ENCODE measurements around the gene ZIC5. TPM values are rescaled to one million over a fixed set of nuclear protein-coding genes. Genes with fewer than 3 reads are reported as not detected.

The ZIC5 gene
- total RNA-seq, 8 experiments from 2014 or later: 0.18 to 1.9 (median 0.33) TPM; not detected in 1

- no peak overlapping the region for H3K4me3 ChIP-seq
- H3K27ac ChIP-seq: no peak overlapping the region
- in situ Hi-C loops (cut with MboI; ENCODE audit: low pct_unique_long_range_greater_than_20kb in 2 of 9, low sequenced_read_pairs in 9 of 9, unreplicated experiment in 9 of 9): loop anchor here in 1 of 9 experiments (25.0 kb wide), 1 partner anchor 330 kb away; no protein-coding TSS in a partner anchor
- 13 to 88% (median 41%) methylated on average over 1 to 19 of the region's 36 CpGs for WGBS, 10 experiments
- peaks cover 0 to 3% of the 10 kb centered on the region in 2 donors for H3K4me1 ChIP-seq (replicated peaks in 1 of 2)
- ATAC-seq (replicated peaks in 6 of 8): no peak
Observed at GRCh38 chr13:99991828-99992775, 20.5 kb upstream of the ZIC5 start.

- WGBS, 10 experiments: 28 to 100% (median 44%) methylated on average over 1 to 8 of the region's 35 CpGs; no CpG with 5 or more reads in 5 of the 10 experiments
- ATAC-seq (replicated peaks in 6 of 8): no peak
- no peak overlapping the region for H3K4me3 ChIP-seq
- H3K4me1 ChIP-seq (replicated peaks in 1 of 2): peaks cover 0 to 4% of the 10 kb centered on the region in 2 donors
- in situ Hi-C loops (cut with MboI; ENCODE audit: low pct_unique_long_range_greater_than_20kb in 2 of 9, low sequenced_read_pairs in 9 of 9, unreplicated experiment in 9 of 9): loop anchor here in 1 of 9 experiments (25.0 kb wide), 1 partner anchor 329 kb away; no protein-coding TSS in a partner anchor
- H3K27ac ChIP-seq: no peak overlapping the region
Observed at GRCh38 chr13:99991013-99991827, 19.7 kb upstream of the ZIC5 start.

DNA sequence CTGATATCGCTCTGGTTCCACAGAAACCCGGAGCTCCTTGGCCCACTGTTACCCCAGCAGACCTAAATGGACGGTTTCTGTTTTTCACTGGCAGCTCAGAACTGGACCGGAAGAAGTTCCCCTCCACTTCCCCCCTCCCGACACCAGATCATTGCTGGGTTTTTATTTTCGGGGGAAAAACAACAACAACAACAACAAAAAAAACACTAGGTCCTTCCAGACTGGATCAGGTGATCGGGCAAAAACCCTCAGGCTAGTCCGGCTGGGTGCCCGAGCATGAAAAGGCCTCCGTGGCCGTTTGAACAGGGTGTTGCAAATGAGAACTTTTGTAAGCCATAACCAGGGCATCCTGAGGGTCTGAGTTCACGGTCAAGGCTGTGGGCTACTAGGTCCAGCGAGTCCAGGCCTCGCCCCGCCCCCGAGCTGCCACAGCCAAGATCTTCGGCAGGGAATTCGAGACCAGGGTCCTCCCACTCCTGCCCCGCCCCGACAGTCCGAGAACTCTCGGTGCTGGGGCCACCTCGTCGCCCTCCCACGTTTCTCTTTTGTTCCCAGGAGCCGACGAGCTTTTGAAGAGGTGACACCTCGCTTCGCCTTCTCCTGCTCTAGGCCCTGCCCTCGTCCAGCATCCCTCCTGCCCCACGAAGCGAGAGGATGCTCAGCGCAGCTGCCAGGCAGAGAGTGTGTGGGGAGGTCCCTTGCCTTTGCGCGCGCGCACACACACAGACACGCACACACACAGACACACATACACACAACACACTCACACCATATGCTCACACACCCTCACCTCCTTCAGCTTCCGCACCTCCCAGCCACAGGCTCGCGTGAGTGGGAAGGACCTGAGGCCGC is 18.8 kb upstream of the ZIC5 start:
- peaks cover 0 to 8% of the 10 kb centered on the region in 2 donors for H3K4me1 ChIP-seq (replicated peaks in 1 of 2)
- no peak overlapping the region for H3K4me3 ChIP-seq
- no peak overlapping the region for H3K27ac ChIP-seq
- peak in 1 of 8 experiments; percentile 30 for ATAC-seq (replicated peaks in 6 of 8)
- in situ Hi-C loops (cut with MboI; ENCODE audit: low pct_unique_long_range_greater_than_20kb in 2 of 9, low sequenced_read_pairs in 9 of 9, unreplicated experiment in 9 of 9): loop anchor here in 1 of 9 experiments (25.0 kb wide), 1 partner anchor 328 kb away; no protein-coding TSS in a partner anchor
- 0 to 100% (median 37%) methylated on average over 1 to 15 of the region's 42 CpGs; no CpG with 5 or more reads in 2 of the 10 experiments for WGBS, 10 experiments

GRCh38 chr13:99989276-99990125 is 17.9 kb upstream of the ZIC5 start:
- ATAC-seq (replicated peaks in 6 of 8): no peak
- H3K4me3 ChIP-seq: no peak overlapping the region
- H3K27ac ChIP-seq: no peak overlapping the region
- H3K4me1 ChIP-seq (replicated peaks in 1 of 2): peaks cover 0 to 8% of the 10 kb centered on the region in 2 donors
- in situ Hi-C loops (cut with MboI; ENCODE audit: low pct_unique_long_range_greater_than_20kb in 2 of 9, low sequenced_read_pairs in 9 of 9, unreplicated experiment in 9 of 9): loop anchor here in 1 of 9 experiments (25.0 kb wide), 1 partner anchor 327 kb away; no protein-coding TSS in a partner anchor
- 8 to 58% (median 38%) methylated on average over 2 to 15 of the region's 42 CpGs; no CpG with 5 or more reads in 3 of the 10 experiments for WGBS, 10 experiments

GRCh38 chr13:99988529-99989275 is 17.1 kb upstream of the ZIC5 start:
- no peak overlapping the region for H3K27ac ChIP-seq
- H3K4me3 ChIP-seq: no peak overlapping the region
- H3K4me1 ChIP-seq (replicated peaks in 1 of 2): peaks cover 0 to 8% of the 10 kb centered on the region in 2 donors
- no peak for ATAC-seq (replicated peaks in 6 of 8)
- in situ Hi-C loops (cut with MboI; ENCODE audit: low pct_unique_long_range_greater_than_20kb in 2 of 9, low sequenced_read_pairs in 9 of 9, unreplicated experiment in 9 of 9): loop anchor here in 1 of 9 experiments (25.0 kb wide), 1 partner anchor 326 kb away; no protein-coding TSS in a partner anchor
- 9 to 50% (median 29%) methylated on average over 1 to 13 of the region's 43 CpGs; no CpG with 5 or more reads in 4 of the 10 experiments for WGBS, 10 experiments

- H3K27ac ChIP-seq: no peak overlapping the region
- peaks cover 0 to 8% of the 10 kb centered on the region in 2 donors for H3K4me1 ChIP-seq (replicated peaks in 1 of 2)
- WGBS, 10 experiments: 6 to 31% (median 13%) methylated on average over 3 to 11 of the region's 20 CpGs
- ATAC-seq (replicated peaks in 6 of 8): no peak
- no peak overlapping the region for H3K4me3 ChIP-seq
- in situ Hi-C loops (cut with MboI; ENCODE audit: low pct_unique_long_range_greater_than_20kb in 2 of 9, low sequenced_read_pairs in 9 of 9, unreplicated experiment in 9 of 9): loop anchor here in 1 of 9 experiments (25.0 kb wide), 1 partner anchor 325 kb away; no protein-coding TSS in a partner anchor
Observed at GRCh38 chr13:99987154-99988019, 15.8 kb upstream of the ZIC5 start.

DNA sequence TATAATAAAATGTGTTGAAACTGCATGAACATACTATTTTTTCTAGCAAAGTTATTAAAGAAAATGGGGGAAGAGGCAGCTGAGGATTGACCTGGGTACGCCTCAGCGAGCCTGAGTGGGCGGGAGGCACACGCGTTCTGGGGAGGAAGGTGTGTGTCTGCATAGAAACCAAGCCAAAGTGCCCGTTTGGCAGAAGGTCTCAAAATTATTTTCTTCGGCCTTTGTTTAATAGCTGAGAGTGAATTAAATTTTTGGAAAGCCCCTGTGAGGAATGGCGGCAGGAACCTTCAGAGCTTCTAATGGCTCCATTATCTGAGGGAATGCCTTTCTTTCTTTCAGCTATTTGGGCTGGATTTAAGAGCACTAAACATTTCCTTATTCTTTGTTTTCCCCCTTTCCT is 15.2 kb upstream of the ZIC5 start:
- H3K27ac ChIP-seq: no peak overlapping the region
- in situ Hi-C loops (cut with MboI; ENCODE audit: low pct_unique_long_range_greater_than_20kb in 2 of 9, low sequenced_read_pairs in 9 of 9, unreplicated experiment in 9 of 9): loop anchor here in 1 of 9 experiments (25.0 kb wide), 1 partner anchor 324 kb away; no protein-coding TSS in a partner anchor
- no peak overlapping the region for H3K4me3 ChIP-seq
- peaks cover 0 to 8% of the 10 kb centered on the region in 2 donors for H3K4me1 ChIP-seq (replicated peaks in 1 of 2)
- 22 to 73% (median 60%) methylated on average over 1 to 8 of the region's 8 CpGs; no CpG with 5 or more reads in 1 of the 10 experiments for WGBS, 10 experiments
- ATAC-seq (replicated peaks in 6 of 8): no peak

- no peak overlapping the region for H3K27ac ChIP-seq
- ATAC-seq (replicated peaks in 6 of 8): no peak
- peak overlapping the region in 1 of 5 donors; percentile 84 for H3K4me3 ChIP-seq
- WGBS, 10 experiments: 17 to 45% (median 31%) methylated on average over 9 to 15 of the region's 15 CpGs; no CpG with 5 or more reads in 1 of the 10 experiments
- H3K4me1 ChIP-seq (replicated peaks in 1 of 2): peaks cover 0 to 8% of the 10 kb centered on the region in 2 donors
- in situ Hi-C loops (cut with MboI; ENCODE audit: low pct_unique_long_range_greater_than_20kb in 2 of 9, low sequenced_read_pairs in 9 of 9, unreplicated experiment in 9 of 9): loop anchor here in 1 of 9 experiments (25.0 kb wide), 1 partner anchor 324 kb away; no protein-coding TSS in a partner anchor
Observed at GRCh38 chr13:99985886-99986527, 14.4 kb upstream of the ZIC5 start.

GRCh38 chr13:99985241-99985874 is 13.8 kb upstream of the ZIC5 start:
- in situ Hi-C loops (cut with MboI; ENCODE audit: low pct_unique_long_range_greater_than_20kb in 2 of 9, low sequenced_read_pairs in 9 of 9, unreplicated experiment in 9 of 9): loop anchor here in 1 of 9 experiments (25.0 kb wide), 1 partner anchor 323 kb away; no protein-coding TSS in a partner anchor
- peak overlapping the region in 4 of 5 donors; percentile 4 to 84 (median 34) for H3K4me3 ChIP-seq
- ATAC-seq (replicated peaks in 6 of 8): peak in 4 of 8 experiments; percentile 10 to 27 (median 22)
- H3K27ac ChIP-seq: no peak overlapping the region
- WGBS, 10 experiments: 0 to 30% (median 25%) methylated on average over 1 to 2 of the region's 55 CpGs; no CpG with 5 or more reads in 7 of the 10 experiments
- peaks cover 0 to 8% of the 10 kb centered on the region in 2 donors for H3K4me1 ChIP-seq (replicated peaks in 1 of 2)
